GM21619 (cell line): Measurements from ENCODE around the gene KCNJ15.

Source experiments
- ATAC-seq: cut with Tn5 transposase; IDR thresholded peaks from one replicate; pipeline ENCODE4 v1.9.1; 2021; ENCODE audit not compliant: unreplicated experiment

The KCNJ15 gene

GRCh38 chr21:38325216-38325615, 68.4 kb downstream of the KCNJ15 start:
- no peak for ATAC-seq

GRCh38 chr21:38325731-38326420, 69.1 kb downstream of the KCNJ15 start:
- no peak for ATAC-seq

- ATAC-seq, result no peak
Measured at GRCh38 chr21:38326429-38326828, 69.6 kb downstream of the KCNJ15 start.

- ATAC-seq, result no peak
Measured at GRCh38 chr21:38326899-38327298, 70.1 kb downstream of the KCNJ15 start.

GRCh38 chr21:38327984-38328383, 71.2 kb downstream of the KCNJ15 start:
- no peak for ATAC-seq

- no peak for ATAC-seq
Measured at GRCh38 chr21:38329162-38329561, 72.4 kb downstream of the KCNJ15 start.

- no peak for ATAC-seq
Measured at GRCh38 chr21:38330666-38331065, 73.9 kb downstream of the KCNJ15 start.

GRCh38 chr21:38333301-38334272, 76.8 kb downstream of the KCNJ15 start:
- no peak for ATAC-seq

GRCh38 chr21:38334866-38335265, 78.1 kb downstream of the KCNJ15 start:
- ATAC-seq, result no peak

GRCh38 chr21:38337793-38338192, 81.0 kb downstream of the KCNJ15 start:
- ATAC-seq, result no peak

GRCh38 chr21:38340131-38340530, 83.3 kb downstream of the KCNJ15 start:
- ATAC-seq, result no peak

- no peak for ATAC-seq
Measured at GRCh38 chr21:38341546-38342012, 84.8 kb downstream of the KCNJ15 start.

GRCh38 chr21:38342739-38343138, 85.9 kb downstream of the KCNJ15 start:
- ATAC-seq, result no peak

GRCh38 chr21:38343691-38344090, 86.9 kb downstream of the KCNJ15 start:
- ATAC-seq, result no peak

- ATAC-seq, result no peak
Measured at GRCh38 chr21:38346286-38346685, 89.5 kb downstream of the KCNJ15 start.

- ATAC-seq, result no peak
Measured at GRCh38 chr21:38349111-38349746, 92.4 kb downstream of the KCNJ15 start.

GRCh38 chr21:38349977-38350376, 93.2 kb downstream of the KCNJ15 start:
- no peak for ATAC-seq

GRCh38 chr21:38350684-38351083, 93.9 kb downstream of the KCNJ15 start:
- no peak for ATAC-seq

GRCh38 chr21:38351176-38351959, 94.6 kb downstream of the KCNJ15 start:
- no peak for ATAC-seq

- no peak for ATAC-seq
Measured at GRCh38 chr21:38351961-38352521, 95.2 kb downstream of the KCNJ15 start.
